OCI-LY1 (cell line): ENCODE data around the gene NCAPD3.

Experiments
- EZH2 ChIP-seq: fragments of 200-600 bp; sonication (generic), shearing (Covaris generic); IDR thresholded peaks from 2 replicates; pipeline ENCODE4 v1.8.0; 2017; ENCODE audit warnings: borderline replicate concordance, mixed run types, mild to moderate bottlenecking, antibody characterized with exemption, low read length, moderate library complexity, mixed read lengths
- TF ChIP-seq, protein P1 (sequence below): fragments of 200-600 bp; sonication (generic), shearing (Covaris generic); IDR thresholded peaks from 2 replicates; pipeline ENCODE4 v1.5.1; 2017; ENCODE audit warnings: mild to moderate bottlenecking, antibody characterized with exemption, low read length, moderate library complexity, mixed read lengths

DNA sequence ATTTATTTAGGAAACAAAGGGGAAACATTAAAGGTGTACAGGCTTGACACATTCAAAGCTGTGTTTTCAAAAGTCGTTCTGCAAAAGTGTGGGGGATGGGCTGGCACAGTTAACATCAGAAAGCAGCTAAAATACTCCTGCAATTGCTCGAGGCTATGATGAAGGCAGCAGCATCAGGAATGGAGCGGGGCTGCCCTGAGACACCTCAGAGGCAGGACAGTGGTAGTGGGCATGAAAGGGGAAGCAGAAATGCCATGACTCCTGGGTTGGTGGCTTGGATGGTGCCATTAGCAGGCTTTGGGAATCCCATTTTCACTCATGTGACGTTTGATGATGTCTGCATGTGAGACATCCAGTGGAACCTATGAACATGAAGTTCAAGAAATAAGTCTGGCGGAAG is 646 bp downstream of the NCAPD3 start:
- TF ChIP-seq, protein P1, sequence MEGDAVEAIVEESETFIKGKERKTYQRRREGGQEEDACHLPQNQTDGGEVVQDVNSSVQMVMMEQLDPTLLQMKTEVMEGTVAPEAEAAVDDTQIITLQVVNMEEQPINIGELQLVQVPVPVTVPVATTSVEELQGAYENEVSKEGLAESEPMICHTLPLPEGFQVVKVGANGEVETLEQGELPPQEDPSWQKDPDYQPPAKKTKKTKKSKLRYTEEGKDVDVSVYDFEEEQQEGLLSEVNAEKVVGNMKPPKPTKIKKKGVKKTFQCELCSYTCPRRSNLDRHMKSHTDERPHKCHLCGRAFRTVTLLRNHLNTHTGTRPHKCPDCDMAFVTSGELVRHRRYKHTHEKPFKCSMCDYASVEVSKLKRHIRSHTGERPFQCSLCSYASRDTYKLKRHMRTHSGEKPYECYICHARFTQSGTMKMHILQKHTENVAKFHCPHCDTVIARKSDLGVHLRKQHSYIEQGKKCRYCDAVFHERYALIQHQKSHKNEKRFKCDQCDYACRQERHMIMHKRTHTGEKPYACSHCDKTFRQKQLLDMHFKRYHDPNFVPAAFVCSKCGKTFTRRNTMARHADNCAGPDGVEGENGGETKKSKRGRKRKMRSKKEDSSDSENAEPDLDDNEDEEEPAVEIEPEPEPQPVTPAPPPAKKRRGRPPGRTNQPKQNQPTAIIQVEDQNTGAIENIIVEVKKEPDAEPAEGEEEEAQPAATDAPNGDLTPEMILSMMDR: no peak
- TF ChIP-seq EZH2: no peak
